Measurements from ENCODE around the gene INCA1. TPM values are rescaled to one million over a fixed set of nuclear protein-coding genes. Genes with fewer than 3 reads are reported as not detected.

Gene INCA1
- polyA plus RNA-seq, 3 donors = 0.47 to 1.6 (median 1.1) TPM

- 68 to 83% (median 76%) methylated on average over 13 of the region's 13 CpGs for WGBS, 3 donors
- no peak overlapping the region for H3K27ac ChIP-seq (ENCODE audit: low read depth, low read length)
These were observed 54.4 kb downstream of the INCA1 start for GRCh38 chr17:4942760-4943508.

GRCh38 chr17:4941319-4941610 is 56.1 kb downstream of the INCA1 start:
- 41 to 50% (median 49%) methylated on average over 4 of the region's 4 CpGs for WGBS, 3 donors
- no peak overlapping the region for H3K27ac ChIP-seq (ENCODE audit: low read depth, low read length)

- WGBS, 3 donors = 0 to 1% (median 1%) methylated on average over 27 to 29 of the region's 29 CpGs
- H3K27ac ChIP-seq (ENCODE audit: low read depth, low read length) = peak overlapping the region; percentile 30
These were observed 56.6 kb downstream of the INCA1 start for GRCh38 chr17:4940555-4941318.

GRCh38 chr17:4939796-4940554 is 57.3 kb downstream of the INCA1 start, which contains the start of the genes RNF167 and SLC25A11:
Gene RNF167, plus strand, starts transcription at chr17:4940268. Its CDS starts 642 bp downstream, at chr17:4940910.
Gene SLC25A11, minus strand, starts transcription at chr17:4940046. Its CDS starts 136 bp downstream, at chr17:4939910.
- WGBS, 3 donors = 0% methylated on average over 72 of the region's 72 CpGs
- H3K27ac ChIP-seq (ENCODE audit: low read depth, low read length) = peak within 1 kb of the TSS; percentile 30

- WGBS, 3 donors = 0 to 1% (median 0%) methylated on average over 16 of the region's 16 CpGs
- H3K27ac ChIP-seq (ENCODE audit: low read depth, low read length) = peak overlapping the region; percentile 22
These were observed 57.9 kb downstream of the INCA1 start for GRCh38 chr17:4939546-4939795.

- WGBS, 3 donors = 51 to 63% (median 59%) methylated on average over 19 of the region's 19 CpGs
- H3K27ac ChIP-seq (ENCODE audit: low read depth, low read length) = peak overlapping the region; percentile 22
These were observed 58.4 kb downstream of the INCA1 start for GRCh38 chr17:4938688-4939545.

Other genes starting within 250 kb of the INCA1 start
- gene TM4SF5, start 225.6 kb downstream of the INCA1 start, polyA plus RNA-seq = under 1 TPM in 2 of 3 donors, not detected in 1; 0.12 to 0.85 TPM
- gene VMO1, start 211.2 kb downstream of the INCA1 start, polyA plus RNA-seq = 1 to 10 TPM in 2 of 3 donors, under 1 TPM in 1; 0.48 to 4.7 (median 2.1) TPM
- under 1 TPM in 1 of 3 donors, not detected in 2; 0.12 TPM for gene GLTPD2, start 208.6 kb downstream of the INCA1 start, polyA plus RNA-seq
- 100 to 1,000 TPM in 2 of 3 donors, 10 to 100 TPM in 1; 81.5 to 182 (median 181) TPM for gene PSMB6, start 201.4 kb downstream of the INCA1 start, polyA plus RNA-seq
- gene PLD2, start 190.4 kb downstream of the INCA1 start, polyA plus RNA-seq = 10 to 100 TPM; 14.4 to 32.1 (median 16.0) TPM
- 10 to 100 TPM; 25.8 to 52.9 (median 30.0) TPM for gene MINK1, start 164.2 kb downstream of the INCA1 start, polyA plus RNA-seq
- gene C17orf107, start 98.0 kb downstream of the INCA1 start, polyA plus RNA-seq = 1 to 10 TPM; 1.4 to 2.9 (median 2.6) TPM
- gene CHRNE, start 94.4 kb downstream of the INCA1 start, polyA plus RNA-seq = 1 to 10 TPM; 1.2 to 3.1 (median 1.8) TPM
- gene GP1BA, start 65.2 kb downstream of the INCA1 start, polyA plus RNA-seq = under 1 TPM in 2 of 3 donors, not detected in 1; 0.04 to 0.05 TPM
- 10 to 100 TPM; 25.6 to 68.6 (median 49.6) TPM for gene SLC25A11, start 57.5 kb downstream of the INCA1 start, polyA plus RNA-seq
- 100 to 1,000 TPM in 1 of 3 donors, 10 to 100 TPM in 2; 60.2 to 111 (median 79.2) TPM for gene RNF167, start 57.3 kb downstream of the INCA1 start, polyA plus RNA-seq
- gene PFN1, start 49.0 kb downstream of the INCA1 start, polyA plus RNA-seq = 1,000 to 10,000 TPM in 1 of 3 donors, 100 to 1,000 TPM in 2; 270 to 1,173 (median 475) TPM
- 10 to 100 TPM in 1 of 3 donors, 1 to 10 TPM in 2; 5.1 to 13.5 (median 6.4) TPM for gene ENO3, start 46.4 kb downstream of the INCA1 start, polyA plus RNA-seq
- gene SPAG7, start 29.7 kb downstream of the INCA1 start, polyA plus RNA-seq = 10 to 100 TPM; 34.0 to 73.9 (median 73.1) TPM
- gene CAMTA2, start 9.8 kb downstream of the INCA1 start, polyA plus RNA-seq = 10 to 100 TPM; 23.2 to 78.6 (median 60.5) TPM
- 100 to 1,000 TPM in 1 of 3 donors, 10 to 100 TPM in 2; 36.0 to 113 (median 78.9) TPM for gene KIF1C, start 428 bp upstream of the INCA1 start, polyA plus RNA-seq
- gene SLC52A1, start 37.9 kb upstream of the INCA1 start, polyA plus RNA-seq = not detected
- gene ZFP3, start 80.9 kb upstream of the INCA1 start, polyA plus RNA-seq = 1 to 10 TPM; 1.0 to 2.1 (median 1.8) TPM
- 1 to 10 TPM; 3.6 to 4.3 (median 4.1) TPM for gene ZNF232, start 114.4 kb upstream of the INCA1 start, polyA plus RNA-seq
- gene USP6, start 118.5 kb upstream of the INCA1 start, polyA plus RNA-seq = under 1 TPM; 0.03 to 0.11 (median 0.03) TPM
- gene ZNF594, start 194.3 kb upstream of the INCA1 start, polyA plus RNA-seq = 1 to 10 TPM; 1.2 to 1.5 (median 1.3) TPM
- gene SCIMP, start 237.3 kb upstream of the INCA1 start, polyA plus RNA-seq = 1 to 10 TPM in 1 of 3 donors, under 1 TPM in 1, not detected in 1; 0.98 to 2.2 TPM

Measured in adipose tissue (tissue), 3 donors.